Measurements from ENCODE around the gene MTRF1.
A peak's percentile ranks its signal among the peaks of the same experiment; 100 is the strongest.

Gene MTRF1

GRCh38 chr13:41263261-41263971, at the start of gene MTRF1 (continued):
- TF ChIP-seq, protein P1, sequence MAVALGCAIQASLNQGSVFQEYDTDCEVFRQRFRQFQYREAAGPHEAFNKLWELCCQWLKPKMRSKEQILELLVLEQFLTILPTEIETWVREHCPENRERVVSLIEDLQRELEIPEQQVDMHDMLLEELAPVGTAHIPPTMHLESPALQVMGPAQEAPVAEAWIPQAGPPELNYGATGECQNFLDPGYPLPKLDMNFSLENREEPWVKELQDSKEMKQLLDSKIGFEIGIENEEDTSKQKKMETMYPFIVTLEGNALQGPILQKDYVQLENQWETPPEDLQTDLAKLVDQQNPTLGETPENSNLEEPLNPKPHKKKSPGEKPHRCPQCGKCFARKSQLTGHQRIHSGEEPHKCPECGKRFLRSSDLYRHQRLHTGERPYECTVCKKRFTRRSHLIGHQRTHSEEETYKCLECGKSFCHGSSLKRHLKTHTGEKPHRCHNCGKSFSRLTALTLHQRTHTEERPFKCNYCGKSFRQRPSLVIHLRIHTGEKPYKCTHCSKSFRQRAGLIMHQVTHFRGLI (tag by site-specific recombination; IDR thresholded peaks at IDR 0.05), result no peak
- TF ChIP-seq, protein P2, sequence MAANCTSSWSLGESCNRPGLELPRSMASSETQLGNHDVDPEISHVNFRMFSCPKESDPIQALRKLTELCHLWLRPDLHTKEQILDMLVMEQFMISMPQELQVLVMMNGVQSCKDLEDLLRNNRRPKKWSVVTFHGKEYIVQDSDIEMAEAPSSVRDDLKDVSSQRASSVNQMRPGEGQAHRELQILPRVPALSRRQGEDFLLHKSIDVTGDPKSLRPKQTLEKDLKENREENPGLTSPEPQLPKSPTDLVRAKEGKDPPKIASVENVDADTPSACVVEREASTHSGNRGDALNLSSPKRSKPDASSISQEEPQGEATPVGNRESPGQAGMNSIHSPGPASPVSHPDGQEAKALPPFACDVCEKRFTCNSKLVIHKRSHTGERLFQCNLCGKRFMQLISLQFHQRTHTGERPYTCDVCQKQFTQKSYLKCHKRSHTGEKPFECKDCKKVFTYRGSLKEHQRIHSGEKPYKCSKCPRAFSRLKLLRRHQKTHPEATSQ (tag by site-specific recombination; IDR thresholded peaks at IDR 0.05), result no peak
- TF ChIP-seq ZNF280C (tag by site-specific recombination; IDR thresholded peaks at IDR 0.05) (no peak), ZNF140 (tag by site-specific recombination; IDR thresholded peaks at IDR 0.05) (no peak), SCRT2 (tag by site-specific recombination; IDR thresholded peaks at IDR 0.05) (no peak), KLF16 (tag by site-specific recombination; IDR thresholded peaks at IDR 0.05) (peak; percentile 76), ATF2 (tag by site-specific recombination; IDR thresholded peaks at IDR 0.05; ENCODE audit: low read depth) (no peak), ZNF26 (tag by site-specific recombination; IDR thresholded peaks at IDR 0.05) (no peak), ZNF768 (tag by site-specific recombination; IDR thresholded peaks at IDR 0.05) (no peak), ZNF335 (tag by site-specific recombination; conservative IDR thresholded peaks at IDR 0.05) (peak; percentile 98), GLI2 (tag by site-specific recombination; IDR thresholded peaks at IDR 0.05; ENCODE audit: borderline replicate concordance, low read depth) (no peak; the same call in 1 of the 2 replicates), REST (tag by site-specific recombination; IDR thresholded peaks at IDR 0.05) (peak; percentile 30; the same call in 1 of the 2 replicates), ZBTB48 (tag by site-specific recombination; IDR thresholded peaks at IDR 0.05) (no peak), ZNF624 (tag by site-specific recombination; IDR thresholded peaks at IDR 0.05) (no peak), ZNF514 (tag by site-specific recombination; IDR thresholded peaks at IDR 0.05) (no peak), ZNF121 (tag by site-specific recombination; IDR thresholded peaks at IDR 0.05) (no peak), ZNF202 (tag by site-specific recombination; IDR thresholded peaks at IDR 0.05; ENCODE audit: borderline replicate concordance) (no peak), ZNF571 (tag by site-specific recombination; IDR thresholded peaks at IDR 0.05) (no peak), ZNF596 (tag by site-specific recombination; IDR thresholded peaks at IDR 0.05) (no peak), ZNF654 (tag by site-specific recombination; IDR thresholded peaks at IDR 0.05; ENCODE audit: low read depth) (no peak), REPIN1 (tag by site-specific recombination; IDR thresholded peaks at IDR 0.05; ENCODE audit: low read depth) (peak; percentile 69; the same call in 1 of the 2 replicates), ZNF645 (tag by site-specific recombination; IDR thresholded peaks at IDR 0.05) (no peak)
- TF ChIP-seq, protein P3, sequence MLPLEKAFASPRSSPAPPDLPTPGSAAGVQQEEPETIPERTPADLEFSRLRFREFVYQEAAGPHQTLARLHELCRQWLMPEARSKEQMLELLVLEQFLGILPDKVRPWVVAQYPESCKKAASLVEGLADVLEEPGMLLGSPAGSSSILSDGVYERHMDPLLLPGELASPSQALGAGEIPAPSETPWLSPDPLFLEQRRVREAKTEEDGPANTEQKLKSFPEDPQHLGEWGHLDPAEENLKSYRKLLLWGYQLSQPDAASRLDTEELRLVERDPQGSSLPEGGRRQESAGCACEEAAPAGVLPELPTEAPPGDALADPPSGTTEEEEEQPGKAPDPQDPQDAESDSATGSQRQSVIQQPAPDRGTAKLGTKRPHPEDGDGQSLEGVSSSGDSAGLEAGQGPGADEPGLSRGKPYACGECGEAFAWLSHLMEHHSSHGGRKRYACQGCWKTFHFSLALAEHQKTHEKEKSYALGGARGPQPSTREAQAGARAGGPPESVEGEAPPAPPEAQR (tag by site-specific recombination; IDR thresholded peaks at IDR 0.05), result no peak

Data from HEK293 (cell line).